Renal cortex interstitium (tissue), 11 donors: ENCODE data around the gene SSH2. TPM values are rescaled to one million over a fixed set of nuclear protein-coding genes. Genes with fewer than 3 reads are reported as not detected.
"Not testable (repeated sequence)": the region's sequence is repeated elsewhere in the genome, so short reads cannot be mapped to it uniquely, and the experiment has no call there.

ENCODE experiments used
- DNase-seq, 11 donors: peaks; one replicate each; pipeline ENCODE4 v3.0.0-alpha.2; 2013; ENCODE audit warnings: low read depth in 9 of 11, low spot score in 4 of 11; ENCODE audit errors: extremely low read depth in 1 of 11
- polyA plus RNA-seq, 3 donors: library from polyadenylated mRNA; unstranded; fragments of 120-200 nt; gene quantifications; one replicate each; pipeline ENCODE4 v1.2.1, GENCODE V29; 2013; ENCODE audit not compliant: insufficient read length in 3 of 3

The SSH2 gene
- polyA plus RNA-seq, 3 donors: 16.1 to 19.7 (median 16.5) TPM

DNA sequence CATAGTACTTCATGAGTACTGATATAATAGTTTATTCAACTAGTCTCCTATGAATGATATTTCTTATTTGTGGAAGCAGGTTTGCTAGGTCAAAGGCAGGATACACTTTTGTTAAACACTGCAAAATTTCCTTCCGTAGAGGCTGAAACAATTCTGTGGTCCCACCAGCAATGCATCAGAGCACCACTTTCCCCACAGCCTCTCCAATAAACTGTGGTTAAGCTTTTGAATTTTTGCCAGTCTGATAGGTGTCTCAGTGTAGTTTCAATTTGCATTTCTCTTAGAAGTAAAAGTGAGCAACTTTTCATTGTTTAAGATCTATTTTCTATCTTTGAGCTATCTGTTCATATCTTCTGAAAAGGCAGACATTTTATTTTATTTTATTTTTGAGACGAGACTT is 270.9 kb downstream of the SSH2 start:
- no peak for DNase-seq

GRCh38 chr17:29655323-29655722 is 274.7 kb downstream of the SSH2 start:
- no peak for DNase-seq

- DNase-seq: no peak
These were observed 275.9 kb downstream of the SSH2 start for GRCh38 chr17:29653995-29654714.

DNA sequence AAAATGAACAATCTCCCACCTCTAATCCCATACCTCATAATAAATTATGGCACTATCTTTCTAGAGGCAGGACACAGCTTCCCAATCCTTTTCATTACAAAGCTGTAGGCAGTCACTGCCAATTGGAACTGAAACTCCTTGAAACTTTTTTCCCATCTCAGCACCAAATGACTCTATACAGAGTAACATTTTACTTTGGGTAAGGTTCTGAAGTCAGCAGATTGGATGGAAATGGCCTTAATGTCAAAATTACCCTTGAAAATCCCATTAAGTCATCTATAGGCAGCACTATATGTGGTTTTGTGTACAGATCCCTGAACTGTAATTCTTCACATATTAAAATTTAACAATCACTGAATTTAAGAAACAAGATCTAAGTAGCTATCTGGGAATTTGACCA is 277.1 kb downstream of the SSH2 start:
- no peak for DNase-seq

GRCh38 chr17:29651913-29652312 is 278.1 kb downstream of the SSH2 start:
- not testable (repeated sequence) for DNase-seq

- no peak for DNase-seq
These were observed 279.6 kb downstream of the SSH2 start for GRCh38 chr17:29650396-29650795.

GRCh38 chr17:29649359-29649758 is 280.7 kb downstream of the SSH2 start:
- DNase-seq: no peak

GRCh38 chr17:29648005-29648404 is 282.0 kb downstream of the SSH2 start:
- DNase-seq: no peak

DNA sequence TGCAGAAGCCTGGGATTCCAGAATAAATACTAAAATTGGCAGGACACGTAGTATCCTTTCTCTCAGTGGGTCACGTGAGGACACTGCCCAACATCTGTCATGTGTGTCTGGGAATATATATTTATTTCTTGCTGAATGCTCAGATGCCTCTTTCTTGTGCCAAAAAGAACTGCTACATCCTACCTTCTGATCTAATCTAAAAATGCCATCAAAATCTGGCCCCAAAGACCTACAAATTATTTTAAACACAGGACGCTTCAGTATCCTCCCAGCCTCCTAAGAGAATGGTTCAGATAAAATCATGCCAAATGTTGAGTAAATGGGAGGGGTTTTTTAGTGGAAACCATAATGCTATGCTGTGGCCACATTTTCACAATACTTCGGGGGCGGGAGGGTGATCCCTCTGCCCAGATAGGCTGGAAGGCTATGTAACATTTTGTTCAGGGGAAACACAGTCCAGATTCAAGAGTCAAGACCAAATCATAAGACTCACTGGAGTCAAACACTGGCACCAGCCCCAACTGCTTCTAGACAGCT is 284.4 kb downstream of the SSH2 start:
- DNase-seq: no peak

GRCh38 chr17:29643817-29644160 is 286.2 kb downstream of the SSH2 start:
- no peak for DNase-seq

GRCh38 chr17:29642171-29642611 is 287.8 kb downstream of the SSH2 start:
- peak in 6 of 11 donors; percentile 56 to 84 (median 76) for DNase-seq

DNA sequence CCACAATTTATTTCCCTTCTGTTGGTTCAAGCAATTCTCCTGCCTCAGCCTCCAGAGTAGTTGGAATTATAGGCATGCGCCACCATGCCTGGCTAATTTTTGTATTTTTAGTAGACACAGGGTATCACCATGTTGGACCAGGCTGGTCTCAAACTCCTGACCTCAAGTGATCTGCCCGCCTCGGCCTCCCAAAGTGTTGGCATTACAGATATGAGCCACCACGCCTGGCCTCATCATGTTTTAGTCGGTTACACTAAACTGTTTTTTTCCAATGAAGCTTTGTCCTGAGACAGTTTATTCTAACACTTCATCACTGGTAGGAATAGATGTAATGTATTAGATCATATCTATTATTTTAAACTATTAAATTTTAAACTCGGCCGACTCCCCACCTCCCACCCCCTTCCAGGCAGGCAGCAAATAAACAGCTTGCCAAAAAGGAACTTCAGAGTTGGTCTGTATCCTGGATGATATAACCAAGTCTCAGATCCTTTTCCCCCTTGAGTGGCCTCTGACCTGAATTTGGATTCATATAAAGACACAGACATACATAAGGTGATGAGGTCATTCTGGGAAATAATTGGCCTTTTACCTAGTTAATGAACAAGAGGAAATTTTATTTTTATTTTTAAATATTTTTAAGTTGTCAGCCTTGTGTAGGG is 288.9 kb downstream of the SSH2 start:
- DNase-seq: no peak

DNA sequence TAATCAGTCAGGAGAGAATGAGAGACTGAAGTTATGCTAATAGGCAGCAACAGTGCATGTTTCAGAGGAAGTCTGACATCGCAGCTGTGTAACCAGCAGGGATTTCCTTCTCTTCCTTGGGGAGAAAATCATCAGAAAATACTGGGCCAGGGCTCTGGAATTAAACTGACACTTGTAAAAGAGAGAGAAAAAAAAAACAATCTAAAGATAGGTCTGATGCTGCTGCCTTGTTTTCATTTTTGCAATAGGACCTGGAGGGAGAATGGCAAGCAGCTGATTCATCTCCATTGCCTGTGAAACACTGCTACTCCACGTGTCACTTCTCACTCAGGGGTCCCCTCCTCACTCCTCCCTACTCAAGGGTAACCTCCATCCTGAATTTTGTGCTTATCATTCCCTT is 289.6 kb downstream of the SSH2 start:
- no peak for DNase-seq

GRCh38 chr17:29633886-29634285 is 296.1 kb downstream of the SSH2 start:
- no peak for DNase-seq

DNA sequence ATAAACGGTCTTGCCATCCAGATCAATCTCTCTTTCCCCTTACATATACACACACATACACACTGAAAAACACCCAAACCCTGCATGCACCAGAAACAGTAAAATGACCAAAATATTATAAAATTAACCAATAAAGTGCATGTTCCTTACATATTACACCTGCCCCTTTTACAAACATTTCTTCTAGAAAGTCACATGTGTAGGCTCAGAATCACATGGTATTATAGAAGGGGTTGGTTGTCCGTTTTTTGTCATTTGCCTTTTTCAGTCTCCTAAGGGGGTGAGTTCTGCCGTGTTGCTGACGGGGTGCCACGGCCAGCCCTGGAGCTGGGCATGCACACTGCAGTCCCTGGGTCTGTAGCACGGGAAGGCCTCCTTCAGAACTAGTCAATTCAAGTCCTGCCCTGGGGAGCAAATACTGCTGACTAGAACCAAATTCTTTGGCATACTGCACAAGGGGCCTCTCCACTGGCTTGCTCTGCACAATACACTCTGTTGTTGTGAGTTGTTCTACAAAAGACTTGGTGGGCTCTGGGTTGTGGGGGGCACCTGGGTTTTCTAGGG is 299.3 kb downstream of the SSH2 start:
- no peak for DNase-seq

DNA sequence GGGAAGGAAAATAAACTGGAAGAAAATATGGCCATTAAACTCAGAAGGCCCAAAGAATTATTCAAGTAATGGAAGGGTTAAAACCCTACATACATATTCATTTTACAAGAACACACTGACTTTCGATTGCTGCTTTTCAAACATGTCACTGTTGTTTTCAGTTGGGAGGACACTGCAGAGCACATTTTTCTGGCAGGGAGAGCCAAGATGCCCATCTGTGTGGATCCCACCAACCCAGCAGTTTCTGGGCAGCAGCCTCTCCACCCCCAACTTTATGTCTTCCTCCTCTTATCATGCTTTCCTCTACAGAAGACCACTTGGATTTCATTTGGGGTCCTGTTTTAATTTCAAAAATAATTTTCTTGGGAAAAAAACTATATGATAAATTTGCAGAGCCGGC is 300.2 kb downstream of the SSH2 start:
- no peak for DNase-seq

GRCh38 chr17:29628644-29629043 is 301.4 kb downstream of the SSH2 start:
- DNase-seq: no peak

DNA sequence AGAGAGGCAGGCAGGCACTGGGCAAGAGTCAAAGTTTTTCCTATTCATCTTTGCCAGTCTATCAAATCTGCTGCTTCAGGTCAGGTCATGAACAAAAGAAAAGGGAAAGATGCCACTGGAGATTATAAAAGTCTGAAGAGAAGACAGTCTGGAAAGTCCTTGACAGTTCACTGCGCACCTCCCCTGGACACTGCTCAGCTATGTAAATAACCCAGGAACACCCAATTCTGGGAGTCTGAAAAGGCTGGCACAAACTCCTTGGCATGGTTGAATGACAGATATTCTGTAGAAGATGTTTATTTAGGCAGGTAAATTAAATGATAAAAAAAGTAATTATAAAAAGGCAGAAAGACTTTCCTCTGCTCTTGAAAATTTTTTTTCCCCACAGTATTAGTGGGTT is 302.1 kb downstream of the SSH2 start:
- no peak for DNase-seq

DNA sequence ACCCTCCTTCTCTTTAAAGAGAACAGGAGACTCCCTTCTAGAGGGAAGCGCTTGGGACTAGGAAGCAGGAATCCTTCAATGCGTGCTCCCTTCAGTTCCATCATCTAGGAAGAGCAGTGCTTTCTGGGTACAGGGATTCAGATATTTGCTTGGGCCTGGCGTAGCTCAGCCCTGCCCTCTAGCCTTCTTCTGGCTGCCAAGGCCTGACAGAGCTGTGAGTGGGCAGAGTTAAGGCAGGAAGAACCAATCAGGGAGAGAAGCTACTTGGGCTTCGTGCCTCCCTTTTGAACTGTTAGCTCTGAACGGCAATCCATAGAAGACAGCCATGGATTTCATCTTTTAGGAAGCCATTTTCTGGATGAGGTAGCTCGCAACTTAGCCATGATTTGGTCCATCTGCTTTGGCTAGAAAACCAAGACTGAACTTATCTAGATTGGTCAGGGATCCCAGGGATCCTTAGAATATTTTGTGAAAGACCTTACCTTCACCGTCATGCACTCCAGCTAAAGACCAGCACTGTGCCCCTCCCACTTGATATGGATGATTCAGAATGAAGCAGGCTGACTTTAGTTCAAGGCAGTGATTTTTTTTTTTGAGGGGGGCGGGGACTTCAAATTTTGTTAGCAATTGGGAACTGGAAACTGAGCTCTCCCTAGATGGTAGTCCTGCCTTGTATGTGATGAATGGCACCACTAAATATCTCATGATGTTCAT is 304.8 kb downstream of the SSH2 start:
- DNase-seq: no peak

DNA sequence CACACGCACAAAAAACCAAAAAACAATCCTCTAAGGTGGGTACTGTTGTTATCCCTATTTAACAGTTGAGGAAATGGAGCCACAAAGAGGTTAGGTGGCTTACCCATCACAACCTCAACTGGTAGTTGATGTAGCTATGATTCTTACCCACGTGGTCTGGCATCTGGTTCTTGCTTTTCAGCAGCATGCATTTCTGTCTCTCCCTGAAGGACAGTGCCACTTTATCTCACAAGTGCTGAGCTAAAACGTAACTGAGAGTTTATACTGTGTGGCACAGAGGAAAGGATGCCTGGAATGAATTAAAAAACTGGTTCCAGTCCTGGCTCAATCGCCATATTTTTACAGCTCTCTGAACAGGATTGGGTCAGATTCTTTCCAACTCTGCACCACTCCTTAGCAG is 305.4 kb downstream of the SSH2 start:
- DNase-seq: no peak
